Esophagus muscularis mucosa (tissue), 3 donors: ENCODE results near the gene XXYLT1.

Experiments used
- CTCF ChIP-seq, 3 experiments: fragments of 200-600 bp in 2 of 3; fragments of 450-650 bp in 1 of 3; sonication (generic) in 2 of 3; IDR thresholded peaks; one replicate each; pipeline ENCODE4 v1.5.1; 2017 to 2019; ENCODE audit warnings: antibody characterized with exemption in 3 of 3, mild to moderate bottlenecking in 2 of 3, moderate library complexity in 1 of 3
- EP300 ChIP-seq: sonication (generic); formaldehyde crosslinking; IDR thresholded peaks from one replicate; pipeline ENCODE4 v1.6.1; 2017; ENCODE audit warnings: antibody characterized with exemption

GRCh38 chr3:195248281-195248680, 22.7 kb downstream of the XXYLT1 start:
- TF ChIP-seq CTCF (IDR thresholded peaks at IDR 0.05) (no peak), EP300 (no peak)
